HepG2 (cell line): ENCODE results near the gene JPH2. TPM values are rescaled to one million over a fixed set of nuclear protein-coding genes. Genes with fewer than 3 reads are reported as not detected.

Experiments used
- AKAP8 ChIP-seq: sonication (generic); formaldehyde crosslinking; IDR thresholded peaks from 2 replicates; pipeline ENCODE4 v1.5.1; 2020; ENCODE audit warnings: mild to moderate bottlenecking, missing genetic modification reagents
- CHCHD3 ChIP-seq: sonication (generic); formaldehyde crosslinking; IDR thresholded peaks from 2 replicates; pipeline ENCODE4 v1.8.0; 2022; ENCODE audit warnings: mild to moderate bottlenecking, missing genetic modification reagents, moderate library complexity
- E2F5 ChIP-seq: sonication (generic); formaldehyde crosslinking; conservative IDR thresholded peaks from 2 replicates; pipeline ENCODE4 v1.4.0; 2020; ENCODE audit warnings: missing genetic modification reagents
- FOXJ3 ChIP-seq: sonication (generic); formaldehyde crosslinking; IDR thresholded peaks from 2 replicates; pipeline ENCODE4 v1.4.0; 2020; ENCODE audit warnings: missing genetic modification reagents, mild to moderate bottlenecking, borderline replicate concordance
- FOXM1 ChIP-seq: sonication (generic); formaldehyde crosslinking; IDR thresholded peaks from 2 replicates; pipeline ENCODE4 v1.5.0; 2020; ENCODE audit warnings: missing genetic modification reagents
- KLF9 ChIP-seq: IDR thresholded peaks from 2 replicates; pipeline ENCODE4 v1.6.1; 2016; ENCODE audit warnings: low read depth
- MLXIP ChIP-seq: sonication (generic); formaldehyde crosslinking; IDR thresholded peaks from 2 replicates; pipeline ENCODE4 v1.9.0; 2021; ENCODE audit warnings: missing genetic modification reagents, borderline replicate concordance
- NCOA5 ChIP-seq: sonication (generic); formaldehyde crosslinking; IDR thresholded peaks from 2 replicates; pipeline ENCODE4 v1.4.0; 2020; ENCODE audit warnings: missing genetic modification reagents
- NONO ChIP-seq, 2 experiments: fragments of 450-650 bp in 1 of 2; sonication (generic) in 1 of 2; formaldehyde crosslinking in 1 of 2; IDR thresholded peaks in 1 of 2; conservative IDR thresholded peaks in 1 of 2; 2 replicates each; pipeline versions ENCODE4 v1.6.1 to v1.8.0; 2017 to 2022; ENCODE audit warnings: mild to moderate bottlenecking in 1 of 2, missing genetic modification reagents in 1 of 2, moderate library complexity in 1 of 2
- RORA ChIP-seq: sonication (generic); formaldehyde crosslinking; IDR thresholded peaks from 2 replicates; pipeline ENCODE4 v1.5.0; 2020; ENCODE audit warnings: mild to moderate bottlenecking, missing genetic modification reagents, moderate library complexity
- SCMH1 ChIP-seq: sonication (generic); formaldehyde crosslinking; IDR thresholded peaks from 2 replicates; pipeline ENCODE4 v1.9.0; 2021; ENCODE audit warnings: missing genetic modification reagents, mild to moderate bottlenecking, borderline replicate concordance
- TAF1 ChIP-seq: sonication (generic); formaldehyde crosslinking; IDR thresholded peaks from 2 replicates; pipeline ENCODE4 v1.4.0; 2020; ENCODE audit warnings: missing genetic modification reagents
- TBP ChIP-seq: sonication (generic); formaldehyde crosslinking; IDR thresholded peaks from 2 replicates; pipeline ENCODE4 v1.5.0; 2020; ENCODE audit warnings: missing genetic modification reagents
- ZC3H13 ChIP-seq: sonication (generic); formaldehyde crosslinking; IDR thresholded peaks from 2 replicates; pipeline ENCODE4 v1.8.1; 2023; ENCODE audit warnings: mild to moderate bottlenecking, missing genetic modification reagents, moderate library complexity
- ZFX ChIP-seq: sonication (generic); formaldehyde crosslinking; IDR thresholded peaks from 2 replicates; pipeline ENCODE4 v1.4.0; 2020; ENCODE audit warnings: mild to moderate bottlenecking, low read depth, missing genetic modification reagents, moderate library complexity
- ZKSCAN8 ChIP-seq: IDR thresholded peaks from 2 replicates; pipeline ENCODE4 v1.6.1; 2016; ENCODE audit warnings: borderline replicate concordance, missing genetic modification reagents, missing compliant biosample characterization
- ZNF335 ChIP-seq: sonication (generic); formaldehyde crosslinking; IDR thresholded peaks from 2 replicates; pipeline ENCODE4 v1.4.0; 2020; ENCODE audit warnings: missing genetic modification reagents
- ZNF362 ChIP-seq: sonication (generic); formaldehyde crosslinking; IDR thresholded peaks from 2 replicates; pipeline ENCODE4 v1.4.0; 2020; ENCODE audit warnings: missing genetic modification reagents, mild to moderate bottlenecking, borderline replicate concordance
- ZNF484 ChIP-seq: sonication (generic); formaldehyde crosslinking; IDR thresholded peaks from 2 replicates; pipeline ENCODE4 v1.5.1; 2020; ENCODE audit warnings: mild to moderate bottlenecking, low read depth, missing genetic modification reagents, borderline replicate concordance
- ZNF660 ChIP-seq: sonication (generic); formaldehyde crosslinking; IDR thresholded peaks from 2 replicates; pipeline ENCODE4 v1.5.1; 2020; ENCODE audit warnings: mild to moderate bottlenecking, low read depth, missing genetic modification reagents, borderline replicate concordance
- ZNF781 ChIP-seq: sonication (generic); formaldehyde crosslinking; IDR thresholded peaks from 2 replicates; pipeline ENCODE4 v1.5.1; 2020; ENCODE audit warnings: borderline replicate concordance, mild to moderate bottlenecking, missing genetic modification reagents; ENCODE audit errors: not compliant biosample characterization
- ZNF792 ChIP-seq: IDR thresholded peaks from 2 replicates; pipeline ENCODE4 v1.6.1; 2016
- polyA plus RNA-seq, 8 experiments: library from polyadenylated mRNA; depleted of rRNA in 3 of 8; stranded (reverse) in 7 of 8; unstranded in 1 of 8; fragments of >200 nt; fragmentation: Illumina TruSeq in 4 of 8; extraction: Trizol in 4 of 8; gene quantifications; 2 replicates each; pipeline versions ENCODE4 v1.2.1 to v1.2.3, GENCODE V29; 2011 to 2016; ENCODE audit warnings: low read depth in 4 of 8, missing spikeins in 1 of 8, mixed read lengths in 1 of 8; ENCODE audit not compliant: insufficient read depth in 1 of 8
- total RNA-seq, 5 experiments: library from RNA; depleted of rRNA; stranded (reverse); fragments of >200 nt; fragmentation: Illumina TruSeq; extraction: Trizol; gene quantifications; 2 replicates each; pipeline ENCODE4 v1.2.3, GENCODE V29; 2016; ENCODE audit warnings: low read depth in 1 of 5
- TF ChIP-seq, protein P1 (sequence below): sonication (generic); formaldehyde crosslinking; IDR thresholded peaks from 2 replicates; pipeline ENCODE4 v1.5.0; 2020; ENCODE audit warnings: missing genetic modification reagents, mild to moderate bottlenecking, borderline replicate concordance

The JPH2 gene
- total and polyA plus RNA-seq, 2 of the 13 experiments (the other 11 are each of a cell fraction or from before 2014, with no cell fraction given): 0.42 TPM; not detected in 1

DNA sequence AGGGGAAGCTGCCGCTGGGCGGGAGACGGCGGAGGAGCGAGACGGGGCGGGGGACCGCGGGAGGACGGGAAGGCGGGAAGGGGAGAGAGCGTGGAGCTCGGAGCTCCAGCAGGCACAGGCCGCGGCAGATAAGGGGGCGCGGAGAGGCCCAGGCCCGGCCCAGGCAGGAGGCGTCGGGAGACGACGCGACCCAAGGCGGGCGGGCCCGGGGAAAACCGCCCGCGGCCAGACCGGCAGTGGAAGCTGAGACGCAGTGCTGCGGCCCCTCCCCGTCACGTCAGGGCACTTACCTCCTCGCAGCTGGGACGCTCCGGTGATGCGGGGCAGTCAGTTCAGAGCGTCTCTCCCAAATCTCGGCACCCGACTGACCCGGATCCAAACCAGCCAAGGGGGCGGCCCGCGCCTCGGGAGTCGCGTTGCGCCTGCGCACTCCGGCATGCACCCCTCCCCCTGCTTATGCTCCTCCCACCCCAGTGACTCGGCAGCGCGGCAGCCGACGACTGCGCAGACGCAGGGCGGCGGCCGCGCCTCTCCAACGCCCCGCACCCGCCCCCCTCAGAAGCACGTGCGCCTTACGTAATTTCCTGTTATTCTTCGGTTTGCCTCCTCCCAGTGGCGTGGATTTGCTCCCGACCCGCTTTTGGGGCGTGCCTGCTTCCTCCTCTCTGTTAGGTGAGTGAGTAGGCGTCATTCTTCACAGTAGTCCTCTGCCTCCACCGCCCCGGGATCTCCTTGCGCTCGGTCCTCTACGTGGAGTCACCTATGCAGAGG, 23.6 kb upstream of the JPH2 start, which contains the start of gene OSER1 (continued):
- TF ChIP-seq MLXIP (CRISPR knock-in tag) (no peak), CHCHD3 (CRISPR knock-in tag) (no peak), NCOA5 (CRISPR knock-in tag) (no peak), ZC3H13 (CRISPR knock-in tag) (peak; percentile 90), E2F5 (CRISPR knock-in tag) (0 out of 2 replicates have a peak, but pooled peaks have one; percentile 18), ZFX (peak; percentile 98), ZNF781 (CRISPR knock-in tag) (peak; percentile 81), NONO (IDR thresholded peaks at IDR 0.05) (no peak), NONO (CRISPR knock-in tag; conservative IDR thresholded peaks at IDR 0.05) (peak; percentile 90; the same call in 1 of the 2 replicates), TAF1 (CRISPR knock-in tag) (peak; percentile 96), FOXM1 (CRISPR knock-in tag) (peak; percentile 82), FOXJ3 (CRISPR knock-in tag) (no peak), ZNF792 (CRISPR knock-in tag) (peak; percentile 44; the same call in 1 of the 2 replicates), SCMH1 (CRISPR knock-in tag) (no peak), ZNF660 (CRISPR knock-in tag) (no peak; the same call in 1 of the 2 replicates), KLF9 (peak; percentile 97), ZNF335 (CRISPR knock-in tag) (no peak; the same call in 1 of the 2 replicates), RORA (CRISPR knock-in tag) (no peak; the same call in 1 of the 2 replicates), ZKSCAN8 (CRISPR knock-in tag) (peak; percentile 30; the same call in 1 of the 2 replicates), TBP (no peak), AKAP8 (peak; percentile 24; the same call in 1 of the 2 replicates), ZNF362 (no peak; the same call in 1 of the 2 replicates), ZNF484 (no peak)
- TF ChIP-seq, protein P1, sequence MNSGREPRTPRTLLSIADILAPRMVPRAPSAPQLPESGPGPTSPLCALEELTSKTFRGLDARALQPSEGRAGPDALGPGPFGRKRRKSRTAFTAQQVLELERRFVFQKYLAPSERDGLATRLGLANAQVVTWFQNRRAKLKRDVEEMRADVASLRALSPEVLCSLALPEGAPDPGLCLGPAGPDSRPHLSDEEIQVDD: no peak; the same call in 1 of the 2 replicates
